ENCODE data around the gene MPPED2. TPM values are rescaled to one million over a fixed set of nuclear protein-coding genes. Genes with fewer than 3 reads are reported as not detected.

The MPPED2 gene
- 10 to 100 TPM in 1 of 4 donors, 1 to 10 TPM in 3; 1.4 to 17.9 (median 5.3) TPM for total RNA-seq

GRCh38 chr11:30586251-30587144, at the start of gene MPPED2:
Gene MPPED2 (minus strand): TSS chr11:30586353. CDS start chr11:30580373, 5,980 bp downstream.
- TF ChIP-seq POLR2A (IDR thresholded peaks at IDR 0.05): no peak
- TF ChIP-seq POLR2AphosphoS5 (IDR thresholded peaks at IDR 0.05): no peak
- TF ChIP-seq CTCF (IDR thresholded peaks at IDR 0.05): peak; percentile 14 to 58 (median 40)
- TF ChIP-seq EP300 (IDR thresholded peaks at IDR 0.05): no peak
- H3K4me3 ChIP-seq: peak within 1 kb of the TSS; percentile 49 to 81
- H3K36me3 ChIP-seq: no peaks in the 10 kb centered on the region
- H3K27ac ChIP-seq: peak within 1 kb of the TSS; percentile 11 to 88 (median 87)
- peak; percentile 50 for ATAC-seq
- peaks cover 0 to 39% (median 0%) of the 10 kb centered on the region in 3 donors for H3K4me1 ChIP-seq
- H3K9me3 ChIP-seq: no peaks in the 10 kb centered on the region
- peaks cover 10% of the 10 kb centered on the region for H3K27me3 ChIP-seq
- WGBS, 2 donors (ENCODE audit: low coverage in 1 of 2): 25 to 37% methylated on average over 4 to 7 of the region's 49 CpGs

- 43 to 70% methylated on average over 7 to 13 of the region's 13 CpGs for WGBS, 2 donors (ENCODE audit: low coverage in 1 of 2)
- Histone ChIP-seq H3K27ac (no peak overlapping the region), H3K27me3 (no peaks in the 10 kb centered on the region), H3K36me3 (no peaks in the 10 kb centered on the region), H3K9me3 (no peaks in the 10 kb centered on the region), H3K4me3 (peak overlapping the region in 1 of 2 donors; percentile 5), H3K4me1 (no peaks in the 10 kb centered on the region)
- TF ChIP-seq EP300 (IDR thresholded peaks at IDR 0.05) (no peak), POLR2AphosphoS5 (IDR thresholded peaks at IDR 0.05) (no peak), CTCF (IDR thresholded peaks at IDR 0.05) (no peak), POLR2A (IDR thresholded peaks at IDR 0.05) (no peak)
- ATAC-seq: no peak
These were observed 49.3 kb upstream of the MPPED2 start for GRCh38 chr11:30635401-30635989.

GRCh38 chr11:30631148-30631547, 45.0 kb upstream of the MPPED2 start:
- no peak for TF ChIP-seq POLR2A (IDR thresholded peaks at IDR 0.05)
- TF ChIP-seq CTCF (IDR thresholded peaks at IDR 0.05): no peak
- no peak for TF ChIP-seq EP300 (IDR thresholded peaks at IDR 0.05)
- TF ChIP-seq POLR2AphosphoS5 (IDR thresholded peaks at IDR 0.05): no peak
- Histone ChIP-seq H3K27ac (no peak overlapping the region), H3K27me3 (no peaks in the 10 kb centered on the region), H3K4me1 (no peaks in the 10 kb centered on the region), H3K36me3 (no peaks in the 10 kb centered on the region), H3K4me3 (no peak overlapping the region), H3K9me3 (no peaks in the 10 kb centered on the region)
- 50 to 52% methylated on average over 3 of the region's 3 CpGs for WGBS, 2 donors (ENCODE audit: low coverage in 1 of 2)
- no peak for ATAC-seq

- Histone ChIP-seq H3K4me3 (no peak overlapping the region), H3K27ac (no peak overlapping the region), H3K27me3 (no peaks in the 10 kb centered on the region), H3K9me3 (peaks cover 0 to 10% (median 0%) of the 10 kb centered on the region in 3 donors), H3K4me1 (no peaks in the 10 kb centered on the region), H3K36me3 (no peaks in the 10 kb centered on the region)
- ATAC-seq: no peak
- WGBS, 2 donors (ENCODE audit: low coverage in 1 of 2): 60 to 71% methylated on average over 1 of the region's 1 CpG
- TF ChIP-seq POLR2AphosphoS5 (IDR thresholded peaks at IDR 0.05) (no peak), EP300 (IDR thresholded peaks at IDR 0.05) (no peak), CTCF (IDR thresholded peaks at IDR 0.05) (no peak), POLR2A (IDR thresholded peaks at IDR 0.05) (no peak)
These were observed 33.6 kb upstream of the MPPED2 start for GRCh38 chr11:30619767-30620166.
